Hepatocyte (in vitro differentiated cells): ENCODE measurements around the gene IL22RA2.

Source experiments
- CTCF ChIP-seq: fragments of 200-600 bp; sonication (generic); IDR thresholded peaks from 2 replicates; pipeline ENCODE4 v1.5.1; 2016; ENCODE audit warnings: antibody characterized with exemption, mild to moderate bottlenecking; ENCODE audit not compliant: poor library complexity
- EZH2phosphoT487 ChIP-seq: fragments of 200-600 bp; sonication (generic); IDR thresholded peaks from one replicate; pipeline ENCODE4 v1.6.1; 2018; ENCODE audit warnings: antibody characterized with exemption, mild to moderate bottlenecking, low read depth, moderate library complexity; ENCODE audit not compliant: unreplicated experiment, severe bottlenecking

- TF ChIP-seq CTCF, result no peak
- TF ChIP-seq EZH2phosphoT487, result no peak
Observed at GRCh38 chr6:137126875-137127485, 46.5 kb downstream of the IL22RA2 start.
